Neural cell (in vitro differentiated cells): ENCODE measurements around the gene DCAF6. TPM values are rescaled to one million over a fixed set of nuclear protein-coding genes. Genes with fewer than 3 reads are reported as not detected.

ENCODE experiments used
- H2AFZ ChIP-seq: fragments of 200-600, 300-800 bp; sonication (generic), shearing (Covaris generic); 2 replicates; pipeline ENCODE4 v1.6.0; 2014; ENCODE audit warnings: low read depth, mild to moderate bottlenecking, antibody characterized with exemption, low read length, moderate library complexity
- H3F3A ChIP-seq: fragments of 200-600 bp; shearing (Covaris generic); 2 replicates; pipeline ENCODE4 v1.6.1; 2016; ENCODE audit warnings: mild to moderate bottlenecking, moderate library complexity, mixed read lengths, antibody characterized with exemption, low read length; ENCODE audit not compliant: insufficient read depth, poor library complexity, severe bottlenecking
- H3K27ac ChIP-seq: fragments of 200-600, 300-800 bp; sonication (generic), shearing (Covaris generic); 2 replicates; pipeline ENCODE4 v1.5.1; 2014; ENCODE audit warnings: mild to moderate bottlenecking, low read length, moderate library complexity
- H3K27me3 ChIP-seq: fragments of 300-800, 200-600 bp; sonication (generic), shearing (Covaris generic); 2 replicates; pipeline ENCODE4 v1.6.0; 2014; ENCODE audit warnings: mild to moderate bottlenecking, low read depth, low read length, moderate library complexity; ENCODE audit not compliant: insufficient read depth
- H3K36me3 ChIP-seq: fragments of 300-800, 200-600 bp; sonication (generic), shearing (Covaris generic); 2 replicates; pipeline ENCODE4 v1.5.1; 2014; ENCODE audit warnings: mild to moderate bottlenecking, antibody characterized with exemption, low read length, moderate library complexity; ENCODE audit not compliant: insufficient read depth
- H3K4me2 ChIP-seq: fragments of 300-800, 200-600 bp; sonication (generic), shearing (Covaris generic); 2 replicates; pipeline ENCODE4 v1.6.0; 2014; ENCODE audit warnings: mild to moderate bottlenecking, low read length
- H3K4me3 ChIP-seq: fragments of 300-800, 200-600 bp; sonication (generic), shearing (Covaris generic); 2 replicates; pipeline ENCODE4 v1.5.1; 2014; ENCODE audit warnings: mild to moderate bottlenecking, low read length, moderate library complexity
- H3K79me2 ChIP-seq: fragments of 200-600 bp; shearing (Covaris generic); replicated peaks from 2 replicates; pipeline ENCODE4 v1.6.0; 2014; ENCODE audit warnings: mild to moderate bottlenecking, low read length, moderate library complexity; ENCODE audit not compliant: insufficient read depth
- H3K9ac ChIP-seq: fragments of 300-800, 200-600 bp; sonication (generic), shearing (Covaris generic); 2 replicates; pipeline ENCODE4 v1.6.1; 2016; ENCODE audit warnings: mild to moderate bottlenecking, low read length, mixed read lengths
- H3K9me2 ChIP-seq: fragments of 200-600 bp; shearing (Covaris generic); 2 replicates; pipeline ENCODE4 v1.6.1; 2016; ENCODE audit warnings: mild to moderate bottlenecking, low read length, mixed read lengths; ENCODE audit not compliant: insufficient read depth
- H3K9me3 ChIP-seq: fragments of 200-600, 300-800 bp; sonication (generic), shearing (Covaris generic); 2 replicates; pipeline ENCODE4 v1.6.1; 2016; ENCODE audit warnings: mild to moderate bottlenecking, mixed run types, low read length, moderate library complexity, mixed read lengths
- H4K20me1 ChIP-seq: fragments of 200-600 bp; shearing (Covaris generic); 2 replicates; pipeline ENCODE4 v1.6.1; 2016; ENCODE audit warnings: mild to moderate bottlenecking, mixed run types; ENCODE audit not compliant: insufficient read depth
- EP300 ChIP-seq: fragments of 450-650 bp; conservative IDR thresholded peaks from 2 replicates; pipeline ENCODE4 v1.6.1; 2014; ENCODE audit warnings: antibody characterized with exemption, mild to moderate bottlenecking, moderate library complexity; ENCODE audit not compliant: poor library complexity, severe bottlenecking
- EZH2 ChIP-seq: fragments of 200-600, 300-800 bp; shearing (Covaris generic), sonication (generic); IDR thresholded peaks from 2 replicates; pipeline ENCODE4 v1.6.1; 2014; ENCODE audit warnings: antibody characterized with exemption, low read length, borderline replicate concordance, mild to moderate bottlenecking; ENCODE audit not compliant: insufficient read depth, poor library complexity, severe bottlenecking
- MXI1 ChIP-seq: fragments of 450-650 bp; conservative IDR thresholded peaks from 2 replicates; pipeline ENCODE4 v1.6.1; 2014; ENCODE audit warnings: antibody characterized with exemption, mild to moderate bottlenecking; ENCODE audit not compliant: poor library complexity, severe bottlenecking
- POLR2AphosphoS5 ChIP-seq: IDR thresholded peaks from 2 replicates; pipeline ENCODE4 v1.6.1; 2012
- RAD21 ChIP-seq: fragments of 450-650 bp; conservative IDR thresholded peaks from 2 replicates; pipeline ENCODE4 v1.6.1; 2014; ENCODE audit warnings: antibody characterized with exemption, mild to moderate bottlenecking, moderate library complexity
- SMC3 ChIP-seq: fragments of 450-650 bp; conservative IDR thresholded peaks from 2 replicates; pipeline ENCODE4 v1.6.1; 2014; ENCODE audit warnings: antibody characterized with exemption, mild to moderate bottlenecking, moderate library complexity; ENCODE audit not compliant: poor library complexity
- TAF1 ChIP-seq: IDR thresholded peaks from 2 replicates; pipeline ENCODE4 v1.6.1; 2012; ENCODE audit warnings: low read depth
- polyA plus RNA-seq: library from polyadenylated mRNA; depleted of rRNA; stranded (reverse); fragments of >200 nt; gene quantifications from 2 replicates; pipeline ENCODE4 v1.2.3, GENCODE V29; 2014
- TF ChIP-seq, protein P1 (sequence below): IDR thresholded peaks from 2 replicates; pipeline ENCODE4 v1.6.1; 2012; ENCODE audit warnings: borderline replicate concordance
- TF ChIP-seq, protein P2 (sequence below): fragments of 450-650 bp; IDR thresholded peaks from 2 replicates; pipeline ENCODE4 v1.5.1; 2014; ENCODE audit warnings: antibody characterized with exemption, mild to moderate bottlenecking, moderate library complexity; ENCODE audit not compliant: poor library complexity, severe bottlenecking

The DCAF6 gene
- polyA plus RNA-seq, 1 donor from 2014 or later = 44.8 TPM

GRCh38 chr1:167977245-167977644, 40.8 kb downstream of the DCAF6 start:
- TF ChIP-seq, protein P1, sequence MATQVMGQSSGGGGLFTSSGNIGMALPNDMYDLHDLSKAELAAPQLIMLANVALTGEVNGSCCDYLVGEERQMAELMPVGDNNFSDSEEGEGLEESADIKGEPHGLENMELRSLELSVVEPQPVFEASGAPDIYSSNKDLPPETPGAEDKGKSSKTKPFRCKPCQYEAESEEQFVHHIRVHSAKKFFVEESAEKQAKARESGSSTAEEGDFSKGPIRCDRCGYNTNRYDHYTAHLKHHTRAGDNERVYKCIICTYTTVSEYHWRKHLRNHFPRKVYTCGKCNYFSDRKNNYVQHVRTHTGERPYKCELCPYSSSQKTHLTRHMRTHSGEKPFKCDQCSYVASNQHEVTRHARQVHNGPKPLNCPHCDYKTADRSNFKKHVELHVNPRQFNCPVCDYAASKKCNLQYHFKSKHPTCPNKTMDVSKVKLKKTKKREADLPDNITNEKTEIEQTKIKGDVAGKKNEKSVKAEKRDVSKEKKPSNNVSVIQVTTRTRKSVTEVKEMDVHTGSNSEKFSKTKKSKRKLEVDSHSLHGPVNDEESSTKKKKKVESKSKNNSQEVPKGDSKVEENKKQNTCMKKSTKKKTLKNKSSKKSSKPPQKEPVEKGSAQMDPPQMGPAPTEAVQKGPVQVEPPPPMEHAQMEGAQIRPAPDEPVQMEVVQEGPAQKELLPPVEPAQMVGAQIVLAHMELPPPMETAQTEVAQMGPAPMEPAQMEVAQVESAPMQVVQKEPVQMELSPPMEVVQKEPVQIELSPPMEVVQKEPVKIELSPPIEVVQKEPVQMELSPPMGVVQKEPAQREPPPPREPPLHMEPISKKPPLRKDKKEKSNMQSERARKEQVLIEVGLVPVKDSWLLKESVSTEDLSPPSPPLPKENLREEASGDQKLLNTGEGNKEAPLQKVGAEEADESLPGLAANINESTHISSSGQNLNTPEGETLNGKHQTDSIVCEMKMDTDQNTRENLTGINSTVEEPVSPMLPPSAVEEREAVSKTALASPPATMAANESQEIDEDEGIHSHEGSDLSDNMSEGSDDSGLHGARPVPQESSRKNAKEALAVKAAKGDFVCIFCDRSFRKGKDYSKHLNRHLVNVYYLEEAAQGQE = no peak
- TF ChIP-seq EP300 (no peak), SMC3 (no peak), POLR2AphosphoS5 (no peak)
- TF ChIP-seq, protein P2, sequence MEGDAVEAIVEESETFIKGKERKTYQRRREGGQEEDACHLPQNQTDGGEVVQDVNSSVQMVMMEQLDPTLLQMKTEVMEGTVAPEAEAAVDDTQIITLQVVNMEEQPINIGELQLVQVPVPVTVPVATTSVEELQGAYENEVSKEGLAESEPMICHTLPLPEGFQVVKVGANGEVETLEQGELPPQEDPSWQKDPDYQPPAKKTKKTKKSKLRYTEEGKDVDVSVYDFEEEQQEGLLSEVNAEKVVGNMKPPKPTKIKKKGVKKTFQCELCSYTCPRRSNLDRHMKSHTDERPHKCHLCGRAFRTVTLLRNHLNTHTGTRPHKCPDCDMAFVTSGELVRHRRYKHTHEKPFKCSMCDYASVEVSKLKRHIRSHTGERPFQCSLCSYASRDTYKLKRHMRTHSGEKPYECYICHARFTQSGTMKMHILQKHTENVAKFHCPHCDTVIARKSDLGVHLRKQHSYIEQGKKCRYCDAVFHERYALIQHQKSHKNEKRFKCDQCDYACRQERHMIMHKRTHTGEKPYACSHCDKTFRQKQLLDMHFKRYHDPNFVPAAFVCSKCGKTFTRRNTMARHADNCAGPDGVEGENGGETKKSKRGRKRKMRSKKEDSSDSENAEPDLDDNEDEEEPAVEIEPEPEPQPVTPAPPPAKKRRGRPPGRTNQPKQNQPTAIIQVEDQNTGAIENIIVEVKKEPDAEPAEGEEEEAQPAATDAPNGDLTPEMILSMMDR = no peak
- Histone ChIP-seq H3K9me3 (no peaks in the 10 kb centered on the region), H3K79me2 (no peaks in the 10 kb centered on the region)

DNA sequence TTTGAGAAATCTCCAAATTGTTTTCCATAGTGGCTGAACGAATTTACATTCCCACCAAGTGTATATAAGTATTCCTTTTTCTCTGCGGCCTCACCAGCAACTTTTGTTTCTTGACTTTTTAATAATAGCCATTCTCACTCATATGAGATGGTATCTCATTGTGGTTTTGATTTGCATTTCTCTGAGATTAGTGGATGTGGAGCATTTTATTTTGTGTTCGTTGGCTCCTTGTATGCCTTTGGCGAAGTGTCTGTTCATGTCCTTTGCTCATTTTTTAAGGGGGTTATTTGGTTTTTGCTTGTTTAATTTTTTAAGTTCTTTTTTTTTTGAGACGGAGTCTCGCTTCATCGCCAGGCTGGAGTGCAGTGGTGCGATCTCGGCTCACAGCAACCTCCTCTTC, 45.5 kb downstream of the DCAF6 start:
- no peak overlapping the region for H3K4me3 ChIP-seq
- TF ChIP-seq TAF1 (no peak), MXI1 (no peak)
- H3K79me2 ChIP-seq = no peaks in the 10 kb centered on the region
- no peak overlapping the region for H3K4me2 ChIP-seq
- no peak overlapping the region for H2AFZ ChIP-seq
- H3K9me3 ChIP-seq = no peaks in the 10 kb centered on the region
- H3K36me3 ChIP-seq = no peaks in the 10 kb centered on the region
- H3K27me3 ChIP-seq = no peaks in the 10 kb centered on the region
- H3F3A ChIP-seq = no peaks in the 10 kb centered on the region
- no peaks in the 10 kb centered on the region for H4K20me1 ChIP-seq
- H3K27ac ChIP-seq = no peak overlapping the region
- no peak overlapping the region for H3K9ac ChIP-seq
- H3K9me2 ChIP-seq = no peaks in the 10 kb centered on the region

More at GRCh38 chr1:167977245-167977644, 40.8 kb downstream of the DCAF6 start:
- Histone ChIP-seq H3K36me3 (peaks cover 6% of the 10 kb centered on the region), H4K20me1 (no peaks in the 10 kb centered on the region), H3K27ac (no peak overlapping the region), H3K4me3 (no peak overlapping the region), H3K9ac (no peak overlapping the region), H3F3A (no peaks in the 10 kb centered on the region), H3K4me2 (no peak overlapping the region), H3K27me3 (no peaks in the 10 kb centered on the region), H3K9me2 (no peaks in the 10 kb centered on the region), H2AFZ (no peak overlapping the region)

- no peak overlapping the region for H3K27ac ChIP-seq
- no peak overlapping the region for H3K9ac ChIP-seq
- H3K9me2 ChIP-seq = no peaks in the 10 kb centered on the region
- no peaks in the 10 kb centered on the region for H3F3A ChIP-seq
- no peak overlapping the region for H3K4me3 ChIP-seq
- H3K36me3 ChIP-seq = no peaks in the 10 kb centered on the region
- no peak overlapping the region for H3K4me2 ChIP-seq
- H3K9me3 ChIP-seq = no peaks in the 10 kb centered on the region
- no peak for TF ChIP-seq POLR2AphosphoS5
- TF ChIP-seq, protein P2 = no peak
- TF ChIP-seq, protein P1 = no peak
- no peak for TF ChIP-seq SMC3
- TF ChIP-seq RAD21 = no peak
- TF ChIP-seq EP300 = no peak
- TF ChIP-seq EZH2 = no peak
- no peak for TF ChIP-seq TAF1
- TF ChIP-seq MXI1 = no peak
- H4K20me1 ChIP-seq = no peaks in the 10 kb centered on the region
- H3K27me3 ChIP-seq = no peaks in the 10 kb centered on the region
- H2AFZ ChIP-seq = no peak overlapping the region
- no peaks in the 10 kb centered on the region for H3K79me2 ChIP-seq
Observed at GRCh38 chr1:167983797-167984420, 47.4 kb downstream of the DCAF6 start.
